Activated CD8-positive, alpha-beta T cell treated with anti-CD3 and anti-CD28 coated beads, Interleukin-2, amount 10 ng/mL, durations not matched to agents 7 days and 5 days (primary cell): ENCODE results near the gene ATRNL1. TPM values are rescaled to one million over a fixed set of nuclear protein-coding genes. Genes with fewer than 3 reads are reported as not detected.

Experiments
- ATAC-seq: fragments of 150-1000 bp; cut with Tn5 transposase; one replicate; pipeline ENCODE4 v1.10.0; 2021; ENCODE audit warnings: moderate library complexity
- CTCF ChIA-PET: fragments of 350-600 bp; sonication (Branson Sonifier 250); formaldehyde crosslinking; loops from one replicate; lab custom pipeline; 2021; ENCODE audit warnings: antibody characterized with exemption; lab: Charles Lee
- POLR2A ChIA-PET: fragments of 350-600 bp; sonication (Branson Sonifier 250); formaldehyde crosslinking; loops from one replicate; lab custom pipeline; 2021; ENCODE audit warnings: antibody characterized with exemption; lab: Charles Lee
- DNase-seq: peaks from one replicate; pipeline ENCODE4 v3.0.0-alpha.2; 2020
- H3K27ac Mint-ChIP-seq: one replicate; pipeline ENCODE4 v1.8.0; 2021; ENCODE audit warnings: mild to moderate bottlenecking, mixed read lengths
- H3K27me3 Mint-ChIP-seq: one replicate; pipeline ENCODE4 v1.8.0; 2021; ENCODE audit warnings: low read depth, mixed read lengths
- H3K36me3 Mint-ChIP-seq: one replicate; pipeline ENCODE4 v1.8.0; 2021; ENCODE audit warnings: low read depth, mixed read lengths
- H3K4me1 Mint-ChIP-seq: one replicate; pipeline ENCODE4 v1.8.0; 2021; ENCODE audit warnings: low read depth, mixed read lengths
- H3K4me3 Mint-ChIP-seq: one replicate; pipeline ENCODE4 v1.8.0; 2021; ENCODE audit warnings: mild to moderate bottlenecking, mixed read lengths
- H3K9me3 Mint-ChIP-seq: one replicate; pipeline ENCODE4 v1.8.0; 2022; ENCODE audit warnings: mixed read lengths; ENCODE audit not compliant: insufficient read depth
- total RNA-seq, 2 experiments: library from RNA; stranded (reverse); gene quantifications; one replicate each; pipeline ENCODE4 v1.2.3, GENCODE V29; 2021

ATRNL1 gene
- total RNA-seq, 2 experiments from 2014 or later = not detected

GRCh38 chr10:115956225-115957011, 863.3 kb downstream of the ATRNL1 start:
- CTCF ChIA-PET = no interaction called here
- no peak for ATAC-seq
- H3K27me3 Mint-ChIP-seq = no peaks in the 10 kb centered on the region
- no peak overlapping the region for H3K4me3 Mint-ChIP-seq
- H3K27ac Mint-ChIP-seq = no peak overlapping the region
- no peaks in the 10 kb centered on the region for H3K4me1 Mint-ChIP-seq
- H3K9me3 Mint-ChIP-seq = no peaks in the 10 kb centered on the region
- POLR2A ChIA-PET = no interaction called here
- DNase-seq = no peak
- H3K36me3 Mint-ChIP-seq = no peaks in the 10 kb centered on the region

GRCh38 chr10:115957012-115957399, 863.8 kb downstream of the ATRNL1 start:
- Mint-ChIP-seq H3K9me3 (no peaks in the 10 kb centered on the region), H3K27me3 (no peaks in the 10 kb centered on the region), H3K4me1 (no peaks in the 10 kb centered on the region), H3K27ac (no peak overlapping the region), H3K4me3 (no peak overlapping the region), H3K36me3 (no peaks in the 10 kb centered on the region)
- CTCF ChIA-PET = no interaction called here
- DNase-seq = no peak
- POLR2A ChIA-PET = no interaction called here
- no peak for ATAC-seq

- no peak for ATAC-seq
- no peak overlapping the region for H3K4me3 Mint-ChIP-seq
- no peak for DNase-seq
- ChIA-PET CTCF (no interaction called here), POLR2A (no interaction called here)
- H3K4me1 Mint-ChIP-seq = no peaks in the 10 kb centered on the region
- no peaks in the 10 kb centered on the region for H3K27me3 Mint-ChIP-seq
- H3K9me3 Mint-ChIP-seq = no peaks in the 10 kb centered on the region
- H3K36me3 Mint-ChIP-seq = no peaks in the 10 kb centered on the region
- no peak overlapping the region for H3K27ac Mint-ChIP-seq
Observed at GRCh38 chr10:115957786-115958442, 864.7 kb downstream of the ATRNL1 start.

DNA sequence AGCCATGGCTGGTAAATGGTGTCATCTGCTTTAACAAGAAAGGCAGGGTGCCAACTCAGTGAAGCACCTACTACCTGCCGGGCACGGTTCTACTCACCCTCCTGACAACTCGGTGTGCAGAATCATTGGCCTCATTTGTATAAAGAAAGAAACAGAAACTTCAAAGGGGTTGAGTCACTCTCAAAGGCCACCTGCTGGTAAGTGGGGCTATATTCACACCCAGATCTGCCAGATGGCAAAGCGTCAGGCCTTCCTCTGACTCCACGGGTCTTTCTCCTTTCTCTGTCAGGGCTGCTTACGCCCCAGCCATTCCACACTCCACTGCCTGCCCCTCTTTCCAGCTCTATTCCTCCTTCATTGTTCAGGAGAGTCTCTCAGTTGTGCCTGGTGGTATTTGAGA, 870.7 kb downstream of the ATRNL1 start:
- Mint-ChIP-seq H3K4me1 (no peaks in the 10 kb centered on the region), H3K9me3 (no peaks in the 10 kb centered on the region), H3K27ac (no peak overlapping the region), H3K36me3 (no peaks in the 10 kb centered on the region), H3K4me3 (no peak overlapping the region), H3K27me3 (no peaks in the 10 kb centered on the region)
- ATAC-seq (no peak), DNase-seq (no peak)
- CTCF ChIA-PET = no interaction called here
- POLR2A ChIA-PET = no interaction called here

DNA sequence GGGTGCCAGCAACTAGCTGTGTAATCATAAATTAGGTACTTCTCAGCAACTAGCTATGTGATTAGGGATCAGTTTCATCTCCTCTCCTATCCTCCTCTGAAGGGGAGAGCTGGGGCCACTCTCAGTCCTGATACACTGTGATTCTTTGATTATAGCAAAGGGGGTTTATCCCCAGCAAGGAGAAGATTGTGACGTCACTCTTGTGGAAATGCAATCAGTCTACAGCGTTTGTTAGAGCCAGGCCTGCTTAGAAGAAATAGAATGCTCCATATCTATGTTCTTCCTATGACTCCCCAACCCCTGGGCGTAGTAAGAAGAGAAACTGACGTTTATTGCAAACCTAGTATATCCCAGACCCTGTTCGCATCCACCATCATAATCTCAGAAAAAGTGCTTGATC, 871.7 kb downstream of the ATRNL1 start:
- H3K9me3 Mint-ChIP-seq = no peaks in the 10 kb centered on the region
- POLR2A ChIA-PET = no interaction called here
- H3K4me1 Mint-ChIP-seq = no peaks in the 10 kb centered on the region

DNA sequence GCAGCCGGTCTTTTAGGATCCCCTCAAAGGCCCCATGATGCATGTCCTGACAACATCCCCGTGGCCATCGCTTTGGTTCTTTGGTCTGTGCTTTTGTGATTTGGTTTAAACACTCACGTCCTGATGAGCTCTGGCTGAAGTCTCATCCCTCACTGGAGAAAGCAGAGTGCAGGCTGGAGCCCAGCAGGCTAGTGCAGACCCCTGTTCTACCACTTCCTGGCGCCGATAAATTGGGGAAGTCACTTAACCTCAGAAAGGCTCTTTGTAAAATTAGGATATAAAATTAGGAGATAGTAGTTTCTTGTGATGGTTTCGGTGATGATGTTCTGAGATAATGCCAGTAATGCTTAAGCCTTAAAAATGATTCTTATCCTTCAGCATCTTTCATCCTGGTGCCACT, 872.2 kb downstream of the ATRNL1 start:
- CTCF ChIA-PET = no interaction called here
- no peak overlapping the region for H3K4me3 Mint-ChIP-seq
- H3K27me3 Mint-ChIP-seq = no peaks in the 10 kb centered on the region
- POLR2A ChIA-PET = no interaction called here
- no peaks in the 10 kb centered on the region for H3K9me3 Mint-ChIP-seq
- no peak for DNase-seq
- H3K4me1 Mint-ChIP-seq = no peaks in the 10 kb centered on the region
- no peak for ATAC-seq
- H3K27ac Mint-ChIP-seq = no peak overlapping the region
- H3K36me3 Mint-ChIP-seq = no peaks in the 10 kb centered on the region

More for the DNA sequence above, 871.7 kb downstream of the ATRNL1 start:
- H3K4me3 Mint-ChIP-seq = no peak overlapping the region
- no peaks in the 10 kb centered on the region for H3K36me3 Mint-ChIP-seq
- DNase-seq = no peak
- no peak overlapping the region for H3K27ac Mint-ChIP-seq
- H3K27me3 Mint-ChIP-seq = no peaks in the 10 kb centered on the region
- CTCF ChIA-PET = no interaction called here
- ATAC-seq = no peak

GRCh38 chr10:115968236-115968635, 875.1 kb downstream of the ATRNL1 start:
- POLR2A ChIA-PET = no interaction called here
- Mint-ChIP-seq H3K9me3 (peaks cover 5% of the 10 kb centered on the region), H3K36me3 (no peaks in the 10 kb centered on the region), H3K4me3 (no peak overlapping the region), H3K4me1 (no peaks in the 10 kb centered on the region), H3K27ac (no peak overlapping the region), H3K27me3 (no peaks in the 10 kb centered on the region)
- DNase-seq (no peak), ATAC-seq (no peak)
- CTCF ChIA-PET = no interaction called here

- Mint-ChIP-seq H3K27ac (no peak overlapping the region), H3K4me3 (no peak overlapping the region), H3K9me3 (peaks cover 5% of the 10 kb centered on the region), H3K27me3 (no peaks in the 10 kb centered on the region), H3K4me1 (no peaks in the 10 kb centered on the region), H3K36me3 (no peaks in the 10 kb centered on the region)
- ATAC-seq (no peak), DNase-seq (no peak)
- POLR2A ChIA-PET = no interaction called here
- CTCF ChIA-PET = no interaction called here
Observed at GRCh38 chr10:115969591-115969990, 876.4 kb downstream of the ATRNL1 start.

DNA sequence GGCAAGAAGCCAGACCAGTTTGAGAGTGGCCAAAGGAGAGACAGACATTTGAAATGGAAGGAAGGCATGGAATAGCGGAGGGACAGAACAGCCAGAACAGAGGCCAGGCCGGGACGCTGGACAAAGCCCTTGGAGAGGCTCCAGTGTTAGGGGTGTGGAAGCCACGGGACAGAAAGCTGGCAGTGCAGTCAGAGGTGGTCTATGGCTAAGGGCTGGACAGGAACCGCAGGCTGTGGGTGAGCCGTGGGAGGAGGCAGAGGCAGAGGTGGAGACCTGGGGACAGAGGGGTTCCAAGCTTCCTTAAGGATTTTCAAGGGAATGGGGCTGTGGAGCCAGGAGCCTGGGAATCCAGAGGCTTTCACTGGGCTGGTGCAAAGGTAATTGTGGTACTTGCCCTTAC, 878.8 kb downstream of the ATRNL1 start:
- ChIA-PET CTCF (no interaction called here), POLR2A (interaction anchor here (0.6 kb wide), 1 partner anchor 341 kb away, joined by 4 read pairs; no protein-coding TSS in a partner anchor)
- Mint-ChIP-seq H3K27me3 (no peaks in the 10 kb centered on the region), H3K36me3 (no peaks in the 10 kb centered on the region), H3K4me1 (no peaks in the 10 kb centered on the region), H3K27ac (no peak overlapping the region), H3K9me3 (peaks cover 5% of the 10 kb centered on the region), H3K4me3 (no peak overlapping the region)
- DNase-seq = no peak
- ATAC-seq = no peak

DNA sequence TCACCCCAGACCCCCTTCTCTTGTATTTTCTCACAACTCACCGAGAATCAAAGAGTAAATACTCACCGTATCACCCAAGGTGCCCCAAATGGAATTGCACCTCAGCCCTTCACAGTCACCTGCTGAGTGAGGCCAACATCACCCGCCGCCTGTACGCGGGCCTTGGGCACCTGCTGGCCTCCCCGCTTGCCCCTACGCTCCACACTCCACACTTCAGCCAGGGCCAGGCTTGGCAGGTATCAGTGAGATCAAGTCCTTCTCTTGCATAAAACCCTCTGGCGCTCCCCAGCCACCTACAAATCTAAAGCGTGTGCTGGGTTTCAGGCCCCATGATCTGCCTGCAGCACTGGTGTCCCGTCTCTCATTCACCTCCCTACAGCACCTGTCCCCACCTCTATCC, 879.3 kb downstream of the ATRNL1 start:
- Mint-ChIP-seq H3K27ac (no peak overlapping the region), H3K9me3 (peaks cover 5% of the 10 kb centered on the region)
- CTCF ChIA-PET = no interaction called here

DNA sequence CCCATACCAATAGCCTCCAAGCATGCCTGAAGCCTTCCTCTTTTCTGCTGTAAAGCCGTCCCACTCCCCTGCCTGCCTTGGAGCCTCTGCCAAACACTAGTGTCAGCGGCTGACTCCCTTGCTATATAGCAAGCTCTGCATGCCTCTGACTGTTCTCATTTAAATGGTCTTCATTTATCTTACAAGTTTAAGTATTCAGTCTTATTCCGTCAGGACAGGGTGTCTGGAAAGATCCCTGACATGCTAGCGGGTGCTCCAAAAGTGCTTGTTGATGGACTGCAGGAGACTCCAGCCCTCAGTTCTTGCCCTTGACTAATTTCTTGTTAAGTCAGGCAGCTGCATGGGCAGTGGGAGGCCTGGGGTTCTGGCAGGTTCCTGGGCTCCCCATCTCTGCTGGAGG, 881.2 kb downstream of the ATRNL1 start:
- ATAC-seq (no peak), DNase-seq (no peak)
- H3K27me3 Mint-ChIP-seq = no peaks in the 10 kb centered on the region
- H3K4me3 Mint-ChIP-seq = no peak overlapping the region
- H3K9me3 Mint-ChIP-seq = peaks cover 5% of the 10 kb centered on the region
- no peaks in the 10 kb centered on the region for H3K36me3 Mint-ChIP-seq
- no peaks in the 10 kb centered on the region for H3K4me1 Mint-ChIP-seq
- no peak overlapping the region for H3K27ac Mint-ChIP-seq
- POLR2A ChIA-PET = no interaction called here
- CTCF ChIA-PET = no interaction called here

More for the DNA sequence above, 879.3 kb downstream of the ATRNL1 start:
- POLR2A ChIA-PET = interaction anchor here (0.6 kb wide), 1 partner anchor 340 kb away, joined by 4 read pairs; no protein-coding TSS in a partner anchor
- H3K27me3 Mint-ChIP-seq = no peaks in the 10 kb centered on the region
- no peak overlapping the region for H3K4me3 Mint-ChIP-seq
- H3K4me1 Mint-ChIP-seq = no peaks in the 10 kb centered on the region
- DNase-seq (no peak), ATAC-seq (no peak)
- H3K36me3 Mint-ChIP-seq = no peaks in the 10 kb centered on the region

GRCh38 chr10:115974816-115975430, 881.8 kb downstream of the ATRNL1 start:
- Mint-ChIP-seq H3K27ac (no peak overlapping the region), H3K4me1 (no peaks in the 10 kb centered on the region), H3K9me3 (peaks cover 5% of the 10 kb centered on the region), H3K4me3 (no peak overlapping the region), H3K36me3 (no peaks in the 10 kb centered on the region), H3K27me3 (no peaks in the 10 kb centered on the region)
- ChIA-PET POLR2A (no interaction called here), CTCF (no interaction called here)
- no peak for DNase-seq
- ATAC-seq = no peak
